HG03521 (cell line): ENCODE measurements around the gene CYP2W1.
A peak's percentile ranks its signal among the peaks of the same experiment; 100 is the strongest.
"Not testable (repeated sequence)": the region's sequence is repeated elsewhere in the genome, so short reads cannot be mapped to it uniquely, and the experiment has no call there.

Experiments used
- ATAC-seq: cut with Tn5 transposase; IDR thresholded peaks from one replicate; pipeline ENCODE4 v1.9.1; 2021; ENCODE audit warnings: mild to moderate bottlenecking, moderate library complexity; ENCODE audit not compliant: unreplicated experiment

Gene CYP2W1

DNA sequence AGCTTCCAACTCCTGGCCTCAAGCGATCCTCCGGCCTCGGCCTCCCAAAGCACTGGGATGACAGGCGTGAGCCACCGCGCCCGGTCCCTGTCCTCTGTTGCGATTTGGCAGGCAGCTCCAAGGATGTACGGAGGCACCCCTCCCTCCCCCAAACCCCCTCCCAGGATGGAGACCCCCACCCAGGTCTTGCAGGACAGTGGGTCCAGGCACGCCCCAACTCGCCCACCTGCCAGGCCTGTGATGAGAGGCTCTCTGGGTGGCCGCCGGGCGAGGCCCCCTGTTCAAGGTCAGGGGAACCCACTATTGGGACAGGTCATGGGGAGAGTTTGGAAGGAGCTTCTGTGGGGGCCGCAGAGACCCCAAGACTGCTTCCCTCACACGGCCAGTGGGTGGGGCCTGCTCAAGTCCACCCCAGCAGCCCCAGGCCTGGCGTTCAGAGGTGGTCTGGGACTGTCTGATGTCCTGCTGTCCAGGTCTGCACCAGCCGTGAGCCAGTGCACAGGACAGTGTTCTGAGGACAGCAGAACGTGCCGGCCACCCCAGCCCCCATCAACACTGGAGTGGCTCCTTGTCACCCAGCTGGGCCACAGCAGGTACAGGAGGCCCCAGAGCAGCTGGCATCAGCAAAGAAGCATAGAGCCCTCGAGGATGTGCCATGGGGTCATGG lies 31.0 kb upstream of the CYP2W1 start:
- ATAC-seq: no peak

DNA sequence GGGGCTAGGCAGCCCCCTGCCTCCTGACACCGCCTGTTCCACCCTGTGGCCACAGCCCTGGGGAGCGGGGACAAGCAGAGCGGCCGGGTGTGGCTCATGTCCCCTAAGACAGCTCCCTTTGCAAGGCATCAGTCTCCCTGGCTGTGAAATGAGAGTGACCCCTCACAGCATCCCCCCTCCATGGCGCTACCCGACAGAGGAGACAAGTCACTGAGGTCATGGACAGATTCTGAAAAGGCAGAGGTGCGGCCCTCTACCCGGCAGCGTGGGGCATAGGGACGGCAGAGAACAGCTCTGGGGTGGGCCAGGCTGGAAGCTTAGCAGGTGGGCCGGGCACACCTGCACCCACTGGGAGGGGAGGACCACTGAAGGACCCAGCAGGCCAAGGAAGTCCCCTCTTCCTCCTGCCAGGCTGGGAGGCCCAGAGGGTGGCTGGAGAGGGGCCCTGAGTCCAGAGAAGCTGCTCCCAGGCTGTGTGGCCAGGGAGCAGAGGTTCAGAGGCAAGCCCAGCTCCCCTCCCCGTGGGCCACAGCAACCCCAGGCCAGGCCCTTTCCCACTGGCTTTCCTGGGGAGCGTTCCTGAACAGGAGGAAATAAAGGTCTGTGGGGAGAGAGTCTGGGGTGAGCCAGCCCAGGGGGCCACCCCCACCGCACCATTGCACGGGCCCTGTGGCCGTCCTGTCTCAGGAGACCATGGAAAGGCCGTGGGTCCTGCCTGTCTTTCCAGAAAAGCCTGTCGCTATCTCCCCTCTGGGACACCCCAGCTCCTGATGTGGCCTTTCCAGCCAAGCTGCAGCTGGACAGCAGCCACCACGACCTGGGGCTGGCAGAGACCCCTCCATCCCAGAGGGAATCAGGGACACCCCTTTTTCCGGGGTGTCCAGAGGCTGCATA lies 30.2 kb upstream of the CYP2W1 start:
- no peak for ATAC-seq

DNA sequence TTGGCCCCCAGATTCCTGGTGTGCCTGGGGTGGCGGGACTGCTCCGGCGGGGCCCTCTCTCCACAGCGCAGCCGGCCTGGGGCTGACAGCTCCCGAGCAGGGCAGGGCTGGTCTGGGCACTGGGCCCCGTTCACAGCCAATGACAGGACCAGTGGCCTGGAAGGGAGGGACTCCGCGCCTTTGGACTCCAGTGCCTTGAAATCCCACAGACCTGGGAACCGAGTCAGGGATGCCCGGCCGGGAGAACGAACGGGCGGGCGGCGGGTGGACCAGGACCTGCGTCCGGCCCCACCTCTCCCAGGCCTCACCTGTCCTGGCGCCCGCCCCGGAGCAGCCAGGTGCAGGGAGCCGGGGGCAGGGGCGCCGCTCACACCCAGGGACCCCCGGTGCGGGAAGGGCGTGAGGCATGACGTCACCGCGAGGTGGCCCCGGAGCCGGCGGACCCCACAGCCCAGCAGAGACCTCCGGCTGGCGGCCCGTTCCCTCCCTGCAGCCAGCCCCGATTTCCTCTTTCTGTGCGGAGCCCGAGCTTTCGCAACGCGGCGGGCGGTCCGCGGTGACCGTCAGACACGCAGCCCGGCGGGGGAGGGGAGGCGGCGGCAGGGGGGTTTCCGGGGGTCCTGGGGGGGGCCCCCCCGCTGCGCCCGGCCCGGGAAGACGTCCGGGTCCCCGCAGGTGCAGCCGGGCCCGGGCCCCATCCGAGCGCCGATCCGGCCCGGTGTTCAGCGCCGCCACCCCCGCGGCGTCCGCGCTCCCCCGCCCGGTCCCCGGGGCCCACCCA lies 29.2 kb upstream of the CYP2W1 start:
- peak; percentile 14 for ATAC-seq

DNA sequence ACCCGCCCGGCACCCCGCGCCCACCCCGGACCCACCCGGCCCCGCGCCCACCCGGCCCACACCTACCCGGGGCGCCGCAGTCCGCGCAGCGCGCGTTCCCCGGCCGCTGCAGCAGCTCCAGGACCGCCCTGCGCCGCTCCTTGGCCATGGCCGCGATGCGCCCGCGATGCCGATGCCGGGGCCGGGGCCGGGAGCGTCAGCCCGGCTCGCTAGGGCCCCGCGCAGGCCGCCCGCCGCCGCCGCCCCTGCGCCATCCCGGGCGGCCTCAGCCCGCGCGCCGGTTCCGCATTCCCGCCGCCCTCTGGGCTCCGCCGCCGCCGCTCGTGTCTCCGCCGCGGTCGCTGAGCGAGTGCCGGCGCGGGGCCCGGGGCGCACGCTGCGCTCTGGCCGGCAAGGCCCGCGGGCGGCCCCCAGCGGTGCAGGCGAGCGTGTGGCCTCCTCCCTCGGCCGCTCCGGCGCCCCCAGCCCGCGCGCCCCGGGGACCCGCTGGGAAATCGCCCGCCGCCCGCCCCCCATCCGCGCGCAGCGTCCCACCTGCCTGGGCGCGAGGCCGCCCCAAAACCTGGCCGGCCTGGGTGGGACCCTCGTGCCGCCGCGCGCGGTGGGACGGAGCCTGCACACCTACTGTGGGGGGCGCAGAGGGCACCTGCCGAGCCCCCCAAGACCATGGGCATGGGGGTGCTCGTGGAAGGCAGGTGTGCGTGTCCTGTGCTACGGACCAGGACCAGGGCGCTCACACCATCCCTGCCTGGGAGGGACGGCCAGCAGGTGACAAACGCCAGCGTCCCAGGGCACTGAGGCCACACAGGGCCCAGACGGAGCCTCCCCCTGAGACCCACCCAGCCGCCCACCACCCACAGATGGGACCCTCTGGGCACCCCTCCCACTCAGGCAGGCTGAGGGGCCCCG lies 28.4 kb upstream of the CYP2W1 start, which contains the start of gene ADAP1:
Gene ADAP1 (minus strand): TSS at position 351 of the 909 bp plus-strand sequence. CDS start 203 bp downstream, at position 148.
- peak; percentile 49 for ATAC-seq

DNA sequence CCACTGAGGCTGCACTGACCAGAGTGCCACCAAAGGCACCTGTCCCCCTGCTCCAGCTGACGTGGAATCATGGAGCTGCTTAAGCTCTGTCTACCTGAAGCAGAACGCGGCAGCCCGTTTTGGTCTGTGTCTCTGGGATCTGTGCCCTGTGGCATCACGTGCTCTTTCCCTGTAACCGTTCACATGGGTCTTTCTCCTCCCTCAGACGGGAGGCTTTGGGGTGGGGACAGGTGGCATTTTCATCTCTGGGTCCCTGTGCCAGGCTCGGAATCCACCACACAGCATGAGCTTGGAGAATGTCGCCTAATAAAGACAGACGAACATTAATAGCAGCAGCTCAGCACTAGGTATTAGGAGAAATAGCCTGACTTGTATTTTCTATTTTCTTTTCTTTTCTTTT lies 26.9 kb upstream of the CYP2W1 start:
- ATAC-seq: no peak

DNA sequence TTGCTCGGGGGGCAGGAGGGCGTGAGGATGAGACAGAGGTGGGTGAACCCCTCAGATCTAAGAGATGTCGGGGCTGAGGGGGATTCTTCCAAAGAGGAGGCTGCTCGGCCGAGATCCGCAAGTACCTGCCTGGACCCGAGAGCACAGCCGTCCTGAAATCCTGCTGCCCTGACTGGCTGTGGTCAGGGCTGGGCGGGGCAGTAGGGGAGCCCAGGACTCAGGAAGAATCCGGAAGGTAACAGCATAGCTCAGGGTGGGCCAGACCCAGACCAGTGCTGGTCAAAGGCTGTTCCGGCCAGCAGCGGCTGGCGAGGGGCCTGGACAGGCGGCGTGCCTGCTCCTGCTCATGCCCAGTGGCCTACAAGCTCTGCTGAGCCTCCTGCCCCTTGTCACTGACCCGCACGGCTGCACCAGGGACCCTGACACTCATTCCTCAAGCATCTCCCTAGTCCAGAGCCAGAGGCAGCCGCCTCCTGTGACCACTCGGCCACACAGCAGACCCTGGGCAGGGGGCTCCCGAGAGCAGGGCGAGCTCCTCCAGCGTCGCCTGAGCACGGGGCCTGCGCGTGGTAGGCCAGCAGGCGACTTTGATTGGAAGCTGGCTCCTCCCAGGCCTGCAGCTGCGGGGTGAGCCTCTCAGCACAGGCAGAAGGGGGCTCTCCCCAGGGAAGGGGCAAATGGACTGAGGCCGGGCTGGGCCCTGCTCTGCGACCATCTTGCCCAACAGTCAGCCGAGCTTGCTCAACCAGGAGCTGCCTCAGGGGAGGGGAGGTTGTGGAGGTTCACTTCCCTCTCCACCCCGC lies 25.4 kb upstream of the CYP2W1 start:
- no peak for ATAC-seq

DNA sequence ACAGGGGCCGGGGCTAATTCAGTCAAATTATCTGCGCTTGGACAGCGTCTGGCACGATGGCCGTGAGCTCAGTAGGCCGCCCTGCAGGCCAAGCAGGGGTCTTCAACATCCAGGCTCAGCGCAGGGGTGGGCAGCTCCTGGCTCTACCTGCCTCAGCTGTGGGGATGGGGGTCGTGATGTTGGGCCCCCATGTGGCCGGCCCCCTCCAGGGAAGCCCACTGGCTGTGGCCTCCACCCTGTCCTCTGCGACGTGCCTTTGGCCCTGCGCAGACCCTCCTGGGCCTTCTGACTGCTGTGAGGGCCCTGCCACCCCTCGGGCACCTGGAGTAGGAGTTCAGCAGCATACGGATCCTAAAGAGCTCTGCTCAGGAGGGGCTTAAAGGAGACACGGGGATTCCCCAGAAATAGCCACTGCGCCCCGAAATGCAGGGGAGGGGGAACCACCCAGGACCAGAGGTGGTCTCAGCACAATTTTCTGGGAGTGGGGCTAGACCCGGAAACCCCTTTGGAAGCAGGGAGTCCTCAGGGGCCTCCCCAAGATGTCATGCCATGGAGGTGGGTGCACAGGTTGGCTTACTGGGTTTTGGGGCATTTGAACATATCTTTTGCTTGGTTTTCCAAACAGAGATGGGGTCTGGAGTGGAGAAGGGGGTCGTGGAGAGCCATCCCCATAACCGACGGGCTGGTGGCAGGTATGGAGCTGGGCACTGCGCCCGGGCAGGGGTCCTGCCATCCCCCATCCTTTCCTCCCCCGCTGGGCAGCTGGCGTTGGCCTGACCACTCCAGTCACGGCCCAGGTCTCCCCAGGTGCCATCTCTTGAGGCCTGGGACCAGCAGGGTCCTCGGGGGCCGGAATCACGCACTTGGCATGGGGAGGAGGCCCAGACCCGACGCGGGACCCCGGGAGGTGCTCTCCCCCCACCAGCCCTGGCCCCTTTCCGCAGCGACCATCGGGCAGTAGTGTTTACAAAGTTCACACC lies 24.5 kb upstream of the CYP2W1 start:
- ATAC-seq: no peak

DNA sequence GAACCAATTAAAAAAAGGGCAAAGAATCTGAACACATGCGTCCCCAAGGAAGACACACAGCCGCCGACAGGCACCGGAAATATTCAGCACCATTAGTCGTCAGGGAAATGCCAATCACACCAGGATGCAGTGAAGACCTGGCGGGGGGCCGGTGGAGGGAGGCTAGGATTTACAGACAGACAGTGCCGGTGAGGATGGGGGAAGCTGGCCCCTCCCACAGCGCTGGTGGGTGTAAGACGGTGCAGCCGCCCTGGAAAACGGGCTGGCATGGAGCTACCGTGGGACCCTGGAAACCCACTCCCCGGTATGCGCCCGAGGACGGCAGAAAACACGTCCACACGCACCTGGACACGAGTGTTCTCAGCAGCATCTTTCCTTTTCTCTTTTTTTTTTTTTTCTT lies 23.7 kb upstream of the CYP2W1 start:
- ATAC-seq: no peak

DNA sequence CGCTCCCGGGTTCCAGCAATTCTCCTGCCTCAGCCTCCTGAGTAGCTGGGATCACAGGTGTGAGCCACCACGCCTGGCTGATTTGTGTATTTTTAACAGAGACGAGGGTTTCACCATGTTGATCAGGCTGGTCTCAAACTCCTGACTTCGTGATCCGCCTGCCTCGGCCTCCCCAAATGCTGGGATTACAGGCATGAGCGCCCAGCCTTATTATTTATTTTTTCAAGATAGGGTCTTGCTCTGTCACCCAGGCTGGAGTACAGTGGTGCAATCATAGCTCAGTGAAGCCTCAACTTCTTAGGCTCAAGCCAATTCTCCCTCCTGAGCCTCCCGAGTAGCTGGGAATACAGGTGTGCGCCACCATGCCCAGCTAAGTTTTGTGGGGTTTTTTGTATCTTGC lies 23.2 kb upstream of the CYP2W1 start:
- not testable (repeated sequence) for ATAC-seq

DNA sequence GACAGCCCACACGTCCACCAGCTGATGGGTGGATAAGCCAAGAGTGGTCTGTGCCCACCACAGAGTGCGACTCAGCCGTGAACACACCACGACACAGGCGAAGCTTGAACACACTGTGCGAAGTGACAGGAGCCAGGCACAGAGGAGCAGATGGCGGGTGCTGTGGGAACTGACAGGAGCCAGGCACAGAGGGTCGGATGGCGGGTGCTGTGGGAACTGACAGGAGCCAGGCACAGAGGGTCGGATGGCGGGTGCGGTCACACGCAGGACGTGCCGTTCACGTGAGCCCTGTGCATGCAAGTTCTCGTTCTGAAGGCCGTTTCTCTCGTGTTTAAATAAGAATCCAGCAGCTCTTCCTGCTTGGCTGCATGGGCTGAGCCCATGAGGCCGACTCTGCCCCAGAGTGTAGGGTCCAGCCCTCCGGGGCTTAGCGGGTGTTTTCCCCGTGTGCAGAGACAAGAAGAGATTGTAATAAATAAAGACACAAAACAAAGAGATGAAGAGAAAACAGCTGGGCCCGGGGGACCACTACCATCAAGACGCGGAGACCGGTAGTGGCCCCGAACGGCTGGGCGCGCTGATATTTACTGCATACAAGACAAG lies 22.6 kb upstream of the CYP2W1 start:
- ATAC-seq: no peak

DNA sequence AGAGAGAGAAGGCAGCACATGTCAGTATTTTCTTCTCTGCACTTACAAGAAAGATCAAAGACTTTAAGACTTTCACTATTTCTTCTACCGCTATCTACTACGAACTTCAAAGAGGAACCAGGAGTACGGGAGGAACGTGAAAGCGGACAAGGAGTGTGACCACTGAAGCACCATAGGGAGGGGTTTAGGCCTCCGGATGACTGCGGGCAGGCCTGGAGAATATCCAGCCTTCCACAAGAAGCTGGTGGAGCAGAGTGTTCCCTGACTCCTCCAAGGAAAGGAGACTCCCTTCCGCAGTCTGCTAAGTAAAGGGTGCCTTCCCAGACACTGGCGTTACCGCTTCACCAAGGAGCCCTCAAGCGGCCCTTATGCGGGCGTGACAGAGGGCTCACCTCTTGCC lies 22.0 kb upstream of the CYP2W1 start:
- not testable (repeated sequence) for ATAC-seq

DNA sequence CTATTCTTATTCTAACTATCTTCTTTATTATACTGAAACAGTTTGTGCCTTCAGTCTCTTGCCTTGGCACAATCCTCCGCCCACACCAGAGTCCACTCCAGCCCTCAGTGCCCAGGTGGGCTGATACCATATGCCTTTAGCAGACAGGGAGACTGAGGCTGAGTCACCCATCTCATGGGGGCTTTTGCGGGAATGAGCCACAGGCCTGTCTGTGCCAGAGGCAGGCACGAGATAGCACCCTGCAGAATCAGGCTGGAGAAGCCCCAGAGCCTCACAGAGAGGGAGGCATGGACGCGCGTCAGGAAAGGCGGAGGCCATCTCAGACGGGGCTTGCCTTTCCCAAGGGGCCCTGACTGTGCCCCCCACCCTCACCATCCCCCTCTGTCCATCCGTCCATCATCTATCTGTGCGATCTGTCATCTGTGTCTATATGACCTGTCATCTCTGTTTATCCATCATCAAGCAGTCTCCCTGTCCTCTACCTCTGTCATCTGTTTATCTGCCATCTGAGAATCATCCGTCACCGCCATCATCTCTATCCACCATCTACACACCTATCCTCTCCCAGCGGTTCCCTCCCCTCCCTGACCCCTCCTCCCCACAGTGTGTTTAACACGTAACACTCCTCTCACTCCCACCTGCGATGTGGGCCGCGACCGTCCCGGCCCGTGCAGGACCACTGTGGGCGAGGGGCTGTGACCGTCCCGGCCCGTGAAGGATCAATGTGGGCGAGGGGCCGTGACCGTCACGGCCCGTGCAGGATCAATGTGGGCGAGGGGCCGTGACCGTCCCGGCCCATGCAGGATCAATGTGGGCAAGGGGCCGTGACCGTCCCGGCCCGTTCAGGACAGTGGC lies 21.2 kb upstream of the CYP2W1 start:
- no peak for ATAC-seq

DNA sequence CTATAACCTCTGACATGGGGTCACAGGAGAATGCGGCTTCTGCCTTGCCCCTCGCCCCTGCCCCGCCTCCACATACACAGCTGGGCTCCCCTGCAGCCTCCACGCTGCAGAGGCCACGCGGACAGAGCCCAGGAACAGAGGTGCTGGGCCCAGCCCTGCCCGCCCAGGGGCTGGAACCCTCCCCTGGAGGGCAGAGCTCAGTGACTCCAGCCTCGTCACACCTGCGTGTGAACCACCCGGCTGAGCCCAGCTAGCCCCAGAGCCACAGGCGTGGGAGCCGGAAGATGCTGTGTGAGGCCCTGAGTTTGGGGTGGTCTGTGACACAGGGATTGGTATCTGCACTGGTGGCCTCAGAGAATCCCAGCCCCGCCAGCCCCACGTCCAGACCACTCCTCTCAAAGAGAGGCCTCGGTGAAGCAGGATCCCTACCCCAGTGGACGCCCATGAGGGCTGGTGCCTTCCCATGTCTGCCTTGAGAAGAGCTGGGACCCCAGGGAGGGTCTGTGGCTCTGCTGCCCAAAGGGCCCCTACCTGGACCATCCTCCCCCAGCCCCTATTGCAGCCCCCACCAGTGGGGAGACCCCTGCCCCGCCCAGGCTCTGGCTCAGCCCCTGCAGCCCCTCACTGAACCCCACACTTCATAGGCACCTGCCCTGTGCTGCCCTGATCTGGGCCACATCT lies 20.4 kb upstream of the CYP2W1 start:
- ATAC-seq: no peak

DNA sequence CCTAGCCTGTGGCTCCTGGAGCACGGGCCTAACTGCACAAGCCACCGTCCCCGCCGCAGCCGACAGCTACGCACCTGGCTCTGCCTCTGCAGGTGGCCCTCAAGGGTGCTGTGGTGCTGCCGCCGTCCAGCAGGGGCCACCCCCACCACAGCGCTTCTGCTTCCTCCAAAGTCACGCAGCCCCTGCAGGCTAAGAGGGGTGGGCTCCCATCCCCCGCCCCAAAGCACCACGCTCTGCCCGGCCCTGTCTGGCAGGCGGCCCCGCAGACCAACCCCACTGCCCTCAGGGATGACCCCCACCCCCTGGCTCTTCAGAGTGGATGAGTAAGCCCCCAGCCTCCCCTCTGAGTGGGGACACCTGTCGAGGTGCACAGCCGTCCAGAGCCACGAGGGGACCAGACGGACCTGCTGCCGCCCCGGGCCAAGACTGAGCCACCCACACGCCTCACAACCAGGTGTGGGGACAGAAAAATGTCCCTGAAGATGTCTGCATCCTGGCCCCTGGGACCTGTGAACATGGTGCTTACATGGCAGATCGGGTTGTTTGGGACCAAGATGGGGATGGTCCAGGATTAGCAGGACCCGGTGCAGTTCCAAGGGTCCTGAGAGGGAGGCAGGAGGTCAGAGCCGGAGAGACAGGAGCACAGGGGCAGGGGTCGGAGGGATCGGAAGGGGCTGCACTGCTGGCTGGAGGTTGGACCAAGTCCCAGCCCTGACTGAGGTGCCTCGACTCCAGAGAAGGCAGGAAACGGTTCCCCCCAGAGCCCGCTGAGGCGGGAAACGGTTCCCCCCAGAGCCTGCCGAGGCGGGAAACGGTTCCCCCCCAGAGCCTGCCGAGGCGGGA lies 19.5 kb upstream of the CYP2W1 start:
- ATAC-seq: no peak

DNA sequence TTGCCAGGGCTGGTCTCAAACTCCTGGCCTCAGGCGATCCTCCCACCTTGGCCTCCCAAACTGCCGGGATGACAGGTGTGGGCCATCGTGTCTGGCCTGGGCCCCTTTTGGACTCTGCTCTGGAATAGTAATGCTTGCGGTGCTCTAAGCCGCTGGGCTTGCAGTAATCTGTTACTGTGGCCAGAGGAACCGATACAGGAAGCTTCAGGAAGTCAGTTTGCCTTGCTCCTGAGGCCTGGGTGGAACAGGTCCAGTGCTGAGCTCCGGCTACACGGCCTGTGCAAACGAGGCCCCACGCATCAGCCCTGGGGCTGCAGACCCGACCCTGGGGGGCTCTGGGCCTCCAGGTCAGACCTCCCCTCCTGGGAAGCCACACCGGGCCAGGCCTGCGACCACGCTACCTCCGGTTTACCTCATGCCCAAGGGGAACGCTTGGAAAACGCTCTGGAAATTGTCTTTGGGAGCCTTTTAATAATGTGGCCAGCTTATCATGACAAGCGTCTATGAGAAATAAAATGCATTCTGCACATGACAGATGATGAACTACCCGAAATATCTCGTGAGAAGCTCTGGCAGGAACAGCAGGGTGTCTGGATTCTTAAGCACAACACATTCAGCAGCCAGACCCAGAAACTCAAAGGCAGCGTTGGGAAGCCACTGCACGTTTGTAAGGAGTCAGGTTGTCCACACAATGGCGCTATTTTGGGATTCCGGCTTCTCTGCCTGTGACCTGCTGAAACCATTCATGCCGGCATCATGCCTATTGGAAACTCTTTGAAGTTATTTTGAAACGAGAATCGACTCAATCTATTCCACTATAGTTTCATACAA lies 18.4 kb upstream of the CYP2W1 start:
- ATAC-seq: no peak
